Fibroblast of skin of abdomen (primary cell): Measurements from ENCODE around the gene PPP6C.
A peak's percentile ranks its signal among the peaks of the same experiment; 100 is the strongest.
"Not testable (repeated sequence)": the region's sequence is repeated elsewhere in the genome, so short reads cannot be mapped to it uniquely, and the experiment has no call there.

Source experiments
- DNase-seq: peaks from one replicate; pipeline ENCODE4 v3.0.0-alpha.2; 2013

PPP6C gene

GRCh38 chr9:125181756-125182155 is 7.8 kb downstream of the PPP6C start:
- not testable (repeated sequence) for DNase-seq

- no peak for DNase-seq
These were observed 8.7 kb downstream of the PPP6C start for GRCh38 chr9:125180876-125181275.

- DNase-seq: not testable (repeated sequence)
These were observed 9.8 kb downstream of the PPP6C start for GRCh38 chr9:125179776-125180175.

- DNase-seq: no peak
These were observed 11.7 kb downstream of the PPP6C start for GRCh38 chr9:125177888-125178287.

GRCh38 chr9:125176636-125177035 is 13.0 kb downstream of the PPP6C start:
- DNase-seq: peak; percentile 75

- DNase-seq: peak; percentile 28
These were observed 17.4 kb downstream of the PPP6C start for GRCh38 chr9:125172031-125172755.

GRCh38 chr9:125169895-125170294 is 19.7 kb downstream of the PPP6C start:
- DNase-seq: no peak

- no peak for DNase-seq
These were observed 22.8 kb downstream of the PPP6C start for GRCh38 chr9:125166762-125167161.

- DNase-seq: not testable (repeated sequence)
These were observed 26.7 kb downstream of the PPP6C start for GRCh38 chr9:125162891-125163290.

- peak; percentile 43 for DNase-seq
These were observed 28.2 kb downstream of the PPP6C start for GRCh38 chr9:125161284-125161918.

- DNase-seq: no peak
These were observed 28.9 kb downstream of the PPP6C start for GRCh38 chr9:125160750-125161149.

- no peak for DNase-seq
These were observed 33.1 kb downstream of the PPP6C start for GRCh38 chr9:125156551-125156950.

GRCh38 chr9:125153712-125154367 is 35.8 kb downstream of the PPP6C start:
- no peak for DNase-seq

- no peak for DNase-seq
These were observed 37.9 kb downstream of the PPP6C start for GRCh38 chr9:125151730-125152129.

GRCh38 chr9:125150349-125151245 is 39.0 kb downstream of the PPP6C start:
- DNase-seq: no peak

- DNase-seq: no peak
These were observed 42.1 kb downstream of the PPP6C start for GRCh38 chr9:125147401-125147951.

- no peak for DNase-seq
These were observed 43.4 kb downstream of the PPP6C start for GRCh38 chr9:125146247-125146646.

GRCh38 chr9:125145425-125145824 is 44.2 kb downstream of the PPP6C start:
- DNase-seq: no peak

GRCh38 chr9:125143377-125144090 is 46.1 kb downstream of the PPP6C start, which contains the start of gene SCAI:
Gene SCAI, minus strand, starts transcription at chr9:125143528. Its CDS starts 91 bp downstream, at chr9:125143437.
- peak; percentile 99 for DNase-seq

- no peak for DNase-seq
These were observed 46.8 kb downstream of the PPP6C start for GRCh38 chr9:125142560-125143376.

GRCh38 chr9:125141751-125142150 is 47.9 kb downstream of the PPP6C start:
- DNase-seq: no peak
